ENCODE results near the gene IRX4.

DNA sequence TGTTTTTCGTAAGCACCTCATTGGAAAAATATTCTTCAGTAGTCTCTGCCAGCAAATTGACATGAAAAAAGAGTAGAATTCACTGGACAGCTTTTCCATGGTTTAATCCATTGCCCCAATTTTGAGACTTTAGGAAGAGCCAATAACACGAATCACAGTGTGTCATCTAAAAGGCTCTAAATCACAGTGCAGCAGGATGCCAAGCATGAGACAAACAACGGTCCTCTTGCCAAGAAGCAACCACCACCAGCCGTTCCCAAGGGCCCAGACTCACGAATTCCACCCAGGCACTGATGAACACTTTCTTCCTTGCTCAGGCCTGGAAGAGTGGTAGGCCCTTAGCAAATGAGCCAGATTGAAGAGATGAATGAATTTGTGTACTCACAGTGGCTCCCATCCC, 18.3 kb upstream of the IRX4 start:
- TF ChIP-seq CTCF (IDR thresholded peaks at IDR 0.05 in 4 of 5, conservative IDR thresholded peaks at IDR 0.05 in 1 of 5) (no peak), POLR2A (IDR thresholded peaks at IDR 0.05) (no peak)

Data from gastrocnemius medialis (tissue), 4 donors.